Naive B cell (primary cell): Measurements from ENCODE around the gene DBNDD1. TPM values are rescaled to one million over a fixed set of nuclear protein-coding genes. Genes with fewer than 3 reads are reported as not detected.
A peak's percentile ranks its signal among the peaks of the same experiment; 100 is the strongest.
"Not testable (repeated sequence)": the region's sequence is repeated elsewhere in the genome, so short reads cannot be mapped to it uniquely, and the experiment has no call there.

Source experiments
- ATAC-seq, 2 donors: fragments of 150-1000 bp; cut with Tn5 transposase; 2 replicates each; pipeline ENCODE4 v1.10.0; 2021; ENCODE audit warnings: low read depth in 2 of 2, mild to moderate bottlenecking in 2 of 2, moderate library complexity in 2 of 2
- DNase-seq: peaks from one replicate; pipeline ENCODE4 v3.0.0; 2022
- H3K27ac Mint-ChIP-seq, 6 donors: one replicate each; pipeline ENCODE4 v1.8.0; 2020 to 2022; ENCODE audit warnings: mild to moderate bottlenecking in 6 of 6, mixed read lengths in 6 of 6, moderate library complexity in 5 of 6, inconsistent platforms in 2 of 6
- H3K27me3 Mint-ChIP-seq, 3 donors: one replicate each; pipeline ENCODE4 v1.8.0; 2021 to 2022; ENCODE audit warnings: mixed read lengths in 3 of 3, mild to moderate bottlenecking in 1 of 3
- H3K36me3 Mint-ChIP-seq, 2 donors: one replicate each; pipeline ENCODE4 v1.8.0; 2020 to 2022; ENCODE audit warnings: mixed read lengths in 2 of 2, inconsistent platforms in 1 of 2, mild to moderate bottlenecking in 1 of 2
- H3K4me1 Mint-ChIP-seq, 3 donors: one replicate each; pipeline ENCODE4 v1.8.0; 2020 to 2022; ENCODE audit warnings: mixed read lengths in 3 of 3, inconsistent platforms in 1 of 3, mild to moderate bottlenecking in 1 of 3, moderate library complexity in 1 of 3
- H3K4me3 Mint-ChIP-seq, 8 donors: one replicate each; pipeline ENCODE4 v1.8.0; 2020 to 2022; ENCODE audit warnings: mild to moderate bottlenecking in 8 of 8, mixed read lengths in 8 of 8, moderate library complexity in 8 of 8, inconsistent platforms in 2 of 8
- H3K9me3 Mint-ChIP-seq, 7 donors: one replicate each; pipeline ENCODE4 v1.8.0; 2020 to 2022; ENCODE audit warnings: mixed read lengths in 7 of 7, mild to moderate bottlenecking in 5 of 7, inconsistent platforms in 2 of 7, moderate library complexity in 1 of 7
- polyA plus RNA-seq, 6 donors: library from polyadenylated mRNA; unstranded; fragments of 300-500 nt; fragmentation: Illumina TruSeq; gene quantifications; one replicate each; pipeline ENCODE4 v1.2.3, GENCODE V29; 2021; ENCODE audit warnings: low read depth in 6 of 6

DBNDD1 gene
- polyA plus RNA-seq, 6 donors from 2014 or later = 48.9 to 149 (median 68.5) TPM

- peaks cover 31 to 46% (median 41%) of the 10 kb centered on the region in 3 donors for H3K4me1 Mint-ChIP-seq
- H3K4me3 Mint-ChIP-seq = peak overlapping the region in 4 of 8 donors; percentile 29 to 96 (median 74)
- H3K36me3 Mint-ChIP-seq = no peaks in the 10 kb centered on the region
- H3K27ac Mint-ChIP-seq = no peak overlapping the region
- ATAC-seq = no peak
- no peak for DNase-seq
- no peaks in the 10 kb centered on the region for H3K27me3 Mint-ChIP-seq
- no peaks in the 10 kb centered on the region for H3K9me3 Mint-ChIP-seq
These were observed 49.4 kb downstream of the DBNDD1 start for GRCh38 chr16:89969741-89970410.

- H3K36me3 Mint-ChIP-seq, DNase-seq, ATAC-seq, H3K27me3 Mint-ChIP-seq, H3K9me3 Mint-ChIP-seq, H3K27ac Mint-ChIP-seq: not testable (repeated sequence)
- H3K4me1 Mint-ChIP-seq = peaks cover 23 to 31% (median 27%) of the 10 kb centered on the region in 3 donors
- H3K4me3 Mint-ChIP-seq = peak overlapping the region in 1 of 8 donors; percentile 36
These were observed 51.2 kb downstream of the DBNDD1 start for GRCh38 chr16:89968074-89968473.

GRCh38 chr16:89967436-89967835, 51.8 kb downstream of the DBNDD1 start:
- not testable (repeated sequence) for ATAC-seq, H3K36me3 Mint-ChIP-seq, DNase-seq

GRCh38 chr16:89966756-89967155, 52.5 kb downstream of the DBNDD1 start:
- Mint-ChIP-seq H3K9me3 (no peaks in the 10 kb centered on the region), H3K4me1 (peaks cover 19 to 28% (median 20%) of the 10 kb centered on the region in 3 donors), H3K36me3 (no peaks in the 10 kb centered on the region), H3K27me3 (no peaks in the 10 kb centered on the region), H3K27ac (peak overlapping the region in 1 of 6 donors; percentile 34), H3K4me3 (no peak overlapping the region)
- ATAC-seq (no peak), DNase-seq (no peak)

More at GRCh38 chr16:89967436-89967835, 51.8 kb downstream of the DBNDD1 start:
- not testable (repeated sequence) for H3K27ac Mint-ChIP-seq, H3K4me3 Mint-ChIP-seq, H3K27me3 Mint-ChIP-seq, H3K9me3 Mint-ChIP-seq
- peaks cover 23 to 28% (median 23%) of the 10 kb centered on the region in 3 donors for H3K4me1 Mint-ChIP-seq

- Mint-ChIP-seq H3K27ac (no peak overlapping the region), H3K27me3 (no peaks in the 10 kb centered on the region), H3K4me1 (peaks cover 9 to 20% (median 16%) of the 10 kb centered on the region in 3 donors), H3K9me3 (no peaks in the 10 kb centered on the region), H3K36me3 (no peaks in the 10 kb centered on the region), H3K4me3 (no peak overlapping the region)
- ATAC-seq (no peak), DNase-seq (no peak)
These were observed 53.6 kb downstream of the DBNDD1 start for GRCh38 chr16:89965447-89966225.

- no peak overlapping the region for H3K4me3 Mint-ChIP-seq
- ATAC-seq = no peak
These were observed 55.1 kb downstream of the DBNDD1 start for GRCh38 chr16:89964201-89964600.

GRCh38 chr16:89962754-89963498, 56.3 kb downstream of the DBNDD1 start:
- ATAC-seq (no peak), DNase-seq (no peak)
- Mint-ChIP-seq H3K27me3 (no peaks in the 10 kb centered on the region), H3K36me3 (peaks cover 10 to 25% of the 10 kb centered on the region in 2 donors), H3K27ac (no peak overlapping the region), H3K4me1 (peaks cover 21 to 31% (median 25%) of the 10 kb centered on the region in 3 donors), H3K4me3 (no peak overlapping the region), H3K9me3 (no peaks in the 10 kb centered on the region)

More at GRCh38 chr16:89964201-89964600, 55.1 kb downstream of the DBNDD1 start:
- DNase-seq = no peak
- no peaks in the 10 kb centered on the region for H3K9me3 Mint-ChIP-seq
- peaks cover 10 to 20% (median 19%) of the 10 kb centered on the region in 3 donors for H3K4me1 Mint-ChIP-seq
- no peak overlapping the region for H3K27ac Mint-ChIP-seq
- no peaks in the 10 kb centered on the region for H3K27me3 Mint-ChIP-seq
- peaks cover under 1 to 13% of the 10 kb centered on the region in 2 donors for H3K36me3 Mint-ChIP-seq

GRCh38 chr16:89961920-89962319, 57.3 kb downstream of the DBNDD1 start:
- no peak overlapping the region for H3K4me3 Mint-ChIP-seq
- H3K9me3 Mint-ChIP-seq = no peaks in the 10 kb centered on the region
- no peak for DNase-seq
- peaks cover 10 to 25% of the 10 kb centered on the region in 2 donors for H3K36me3 Mint-ChIP-seq
- H3K4me1 Mint-ChIP-seq = peaks cover 25 to 33% (median 32%) of the 10 kb centered on the region in 3 donors
- H3K27ac Mint-ChIP-seq = no peak overlapping the region
- no peak for ATAC-seq
- no peaks in the 10 kb centered on the region for H3K27me3 Mint-ChIP-seq

- no peak overlapping the region for H3K4me3 Mint-ChIP-seq
- no peaks in the 10 kb centered on the region for H3K9me3 Mint-ChIP-seq
- peaks cover 33 to 40% (median 38%) of the 10 kb centered on the region in 3 donors for H3K4me1 Mint-ChIP-seq
- peaks cover 10 to 25% of the 10 kb centered on the region in 2 donors for H3K36me3 Mint-ChIP-seq
- DNase-seq (no peak), ATAC-seq (no peak)
- peak overlapping the region in 1 of 6 donors; percentile 54 for H3K27ac Mint-ChIP-seq
- no peaks in the 10 kb centered on the region for H3K27me3 Mint-ChIP-seq
These were observed 58.3 kb downstream of the DBNDD1 start for GRCh38 chr16:89960966-89961365.

GRCh38 chr16:89958596-89958995, 60.7 kb downstream of the DBNDD1 start:
- ATAC-seq (no peak), DNase-seq (no peak)
- Mint-ChIP-seq H3K36me3 (peaks cover 14 to 30% of the 10 kb centered on the region in 2 donors), H3K9me3 (no peaks in the 10 kb centered on the region), H3K4me1 (peaks cover 56 to 64% (median 58%) of the 10 kb centered on the region in 3 donors), H3K4me3 (peak overlapping the region in 2 of 8 donors; percentile 37 to 45), H3K27ac (no peak overlapping the region), H3K27me3 (no peaks in the 10 kb centered on the region)

GRCh38 chr16:89958068-89958467, 61.2 kb downstream of the DBNDD1 start:
- H3K4me3 Mint-ChIP-seq = peak overlapping the region in 2 of 8 donors; percentile 9 to 29

GRCh38 chr16:89957216-89957785, 62.0 kb downstream of the DBNDD1 start:
- Mint-ChIP-seq H3K27me3 (no peaks in the 10 kb centered on the region), H3K4me1 (peaks cover 68 to 77% (median 68%) of the 10 kb centered on the region in 3 donors), H3K4me3 (peak overlapping the region in 7 of 8 donors; percentile 53 to 84 (median 69)), H3K9me3 (no peaks in the 10 kb centered on the region), H3K27ac (peak overlapping the region in 4 of 6 donors; percentile 37 to 81 (median 57)), H3K36me3 (peaks cover 14 to 30% of the 10 kb centered on the region in 2 donors)
- no peak for DNase-seq
- ATAC-seq = no peak

More at GRCh38 chr16:89958068-89958467, 61.2 kb downstream of the DBNDD1 start:
- no peaks in the 10 kb centered on the region for H3K9me3 Mint-ChIP-seq
- H3K36me3 Mint-ChIP-seq = peaks cover 14 to 30% of the 10 kb centered on the region in 2 donors
- H3K4me1 Mint-ChIP-seq = peaks cover 60 to 69% (median 61%) of the 10 kb centered on the region in 3 donors
- DNase-seq (no peak), ATAC-seq (no peak)
- no peaks in the 10 kb centered on the region for H3K27me3 Mint-ChIP-seq
- peak overlapping the region in 1 of 6 donors; percentile 9 for H3K27ac Mint-ChIP-seq
